HepG2 (cell line): ENCODE measurements around the gene TLDC2. TPM values are rescaled to one million over a fixed set of nuclear protein-coding genes. Genes with fewer than 3 reads are reported as not detected.

Experiments
- ATAC-seq: fragments of 200-7000 bp; cut with Tn5 transposase; 3 replicates; pipeline ENCODE4 v1.9.1; 2020; ENCODE audit warnings: mild to moderate bottlenecking, moderate library complexity
- BruUV-seq: library from RNA; stranded (reverse); fragments of 400-500 nt; replicated peaks from 2 replicates; lab custom pipeline; 2021; lab: Mats Ljungman, UMichigan
- CTCF ChIA-PET: fragments of 300-600 bp; formaldehyde crosslinking; extraction: SDS; loops from one replicate; lab custom pipeline; 2021; ENCODE audit warnings: low total read pairs, inconsistent platforms, low intra/inter-chr PET ratio; lab: Yijun Ruan, JAX
- POLR2A ChIA-PET: fragments of 350-600 bp; sonication (Branson Sonifier 250); formaldehyde crosslinking; loops from one replicate; lab custom pipeline; 2020; ENCODE audit warnings: antibody characterized with exemption, inconsistent platforms; lab: Yijun Ruan, JAX
- DNase-seq: peaks from one replicate; pipeline ENCODE4 v3.0.0-alpha.2; 2015; ENCODE audit warnings: low spot score
- FAIRE-seq: peaks from 3 replicates; lab custom pipeline; 2011; peaks lifted over from hg19 to GRCh38; lab: Jason Lieb, UNC
- H2AFZ ChIP-seq: one replicate; pipeline ENCODE4 v1.6.1; 2011; ENCODE audit warnings: low read length, inconsistent platforms
- H3K27ac ChIP-seq: fragments of 300-600 bp; 3 replicates; pipeline ENCODE4 v1.8.0; 2011; ENCODE audit warnings: mixed run types, mild to moderate bottlenecking, mixed read lengths, low read length, inconsistent platforms; ENCODE audit not compliant: insufficient read depth; ENCODE audit errors: extremely low read length
- H3K27me3 ChIP-seq, 2 experiments: fragments of 200-600 bp in 1 of 2; 2 replicates in 1 of 2; 3 replicates in 1 of 2; pipeline versions ENCODE4 v1.6.0 to v1.8.0; 2011; ENCODE audit warnings: low read length in 2 of 2, mild to moderate bottlenecking in 2 of 2, moderate library complexity in 2 of 2, inconsistent platforms in 1 of 2; ENCODE audit not compliant: insufficient read depth in 2 of 2, control insufficient read depth in 1 of 2
- H3K36me3 ChIP-seq, 2 experiments: fragments of 200-600 bp in 1 of 2; replicated peaks in 1 of 2; 2 replicates in 1 of 2; 3 replicates in 1 of 2; pipeline versions ENCODE4 v1.5.1 to v1.8.0; 2011; ENCODE audit warnings: low read length in 2 of 2, inconsistent platforms in 1 of 2; ENCODE audit not compliant: insufficient read depth in 2 of 2, control insufficient read depth in 1 of 2
- H3K4me1 ChIP-seq: 2 replicates; pipeline ENCODE4 v1.5.1; 2012; ENCODE audit warnings: low read length, inconsistent platforms; ENCODE audit not compliant: insufficient read depth
- H3K4me2 ChIP-seq: 2 replicates; pipeline ENCODE4 v1.6.0; 2011; ENCODE audit warnings: low read depth, low read length, inconsistent platforms
- H3K4me3 ChIP-seq, 3 experiments: fragments of 200-600 bp in 1 of 3; sonication (generic), shearing (Covaris generic) in 1 of 3; replicated peaks in 1 of 3; 2 replicates each; pipeline ENCODE4 v1.5.1; 2011 to 2016; ENCODE audit warnings: low read length in 3 of 3, inconsistent platforms in 2 of 3, low read depth in 2 of 3, mild to moderate bottlenecking in 2 of 3, control low read depth in 1 of 3, mixed read lengths in 1 of 3; ENCODE audit not compliant: insufficient read depth in 1 of 3
- H3K79me2 ChIP-seq: one replicate; pipeline ENCODE4 v1.6.1; 2011; ENCODE audit warnings: low read length, inconsistent platforms; ENCODE audit not compliant: insufficient read depth
- H3K9ac ChIP-seq: 2 replicates; pipeline ENCODE4 v1.6.0; 2011; ENCODE audit warnings: mild to moderate bottlenecking, low read depth, low read length, inconsistent platforms; ENCODE audit not compliant: insufficient read depth
- H3K9me3 ChIP-seq: 2 replicates; pipeline ENCODE4 v1.5.1; 2012; ENCODE audit warnings: mild to moderate bottlenecking, low read length
- H4K20me1 ChIP-seq: 2 replicates; pipeline ENCODE4 v1.6.0; 2011; ENCODE audit warnings: inconsistent platforms, mild to moderate bottlenecking, low read length, moderate library complexity; ENCODE audit not compliant: insufficient read depth
- CHD4 ChIP-seq: fragments of 200-600 bp; sonication (generic); IDR thresholded peaks from 2 replicates; pipeline ENCODE4 v1.7.0; 2017; ENCODE audit warnings: mild to moderate bottlenecking, low read length, borderline replicate concordance
- GABPB1 ChIP-seq: IDR thresholded peaks from 2 replicates; pipeline ENCODE4 v1.6.1; 2016; ENCODE audit warnings: mild to moderate bottlenecking, missing genetic modification reagents, moderate library complexity, missing compliant biosample characterization
- MED13 ChIP-seq: sonication (generic); formaldehyde crosslinking; IDR thresholded peaks from 2 replicates; pipeline ENCODE4 v1.5.0; 2020; ENCODE audit warnings: missing genetic modification reagents
- NBN ChIP-seq: fragments of 450-650 bp; conservative IDR thresholded peaks from 2 replicates; pipeline ENCODE4 v1.6.1; 2017
- PTBP1 ChIP-seq: fragments of 200-400 bp; formaldehyde crosslinking; IDR thresholded peaks from 2 replicates; pipeline ENCODE4 v1.6.1; 2018; ENCODE audit warnings: low read length, low read depth; ENCODE audit not compliant: poor library complexity, severe bottlenecking
- TEAD3 ChIP-seq: optimal IDR thresholded peaks from 2 replicates; pipeline ENCODE3; 2016; ENCODE audit warnings: borderline replicate concordance
- ZNF343 ChIP-seq: sonication (generic); formaldehyde crosslinking; IDR thresholded peaks from 2 replicates; pipeline ENCODE4 v1.4.0; 2020; ENCODE audit warnings: mild to moderate bottlenecking, missing genetic modification reagents
- ZNF432 ChIP-seq: sonication (generic); formaldehyde crosslinking; IDR thresholded peaks from 2 replicates; pipeline ENCODE4 v1.5.0; 2020; ENCODE audit warnings: missing genetic modification reagents, mild to moderate bottlenecking, borderline replicate concordance
- WGBS: methylation state at CpG from one replicate; pipeline ENCODE4 v1.1.6; 2017; ENCODE audit warnings: low lambda C conversion rate; 5-methylcytosine and 5-hydroxymethylcytosine counted together
- in situ Hi-C: cut with HindIII; loops from 2 replicates; pipeline ENCODE4 v1.10.0; 2017; ENCODE audit warnings: low pct_unique_long_range_greater_than_20kb; ENCODE audit not compliant: extremely low pct_ligation_motif_present
- intact Hi-C: fragments of 100-400 bp; cut with micrococcal nuclease; formaldehyde crosslinking; loops from one replicate; pipeline ENCODE4 v1.10.0; 2022; ENCODE audit not compliant: unreplicated experiment
- polyA plus RNA-seq, 8 experiments: library from polyadenylated mRNA; depleted of rRNA in 3 of 8; stranded (reverse) in 7 of 8; unstranded in 1 of 8; fragments of >200 nt; fragmentation: Illumina TruSeq in 4 of 8; extraction: Trizol in 4 of 8; gene quantifications; 2 replicates each; pipeline versions ENCODE4 v1.2.1 to v1.2.3, GENCODE V29; 2011 to 2016; ENCODE audit warnings: low read depth in 4 of 8, missing spikeins in 1 of 8, mixed read lengths in 1 of 8; ENCODE audit not compliant: insufficient read depth in 1 of 8
- total RNA-seq, 5 experiments: library from RNA; depleted of rRNA; stranded (reverse); fragments of >200 nt; fragmentation: Illumina TruSeq; extraction: Trizol; gene quantifications; 2 replicates each; pipeline ENCODE4 v1.2.3, GENCODE V29; 2016; ENCODE audit warnings: low read depth in 1 of 5
- TF ChIP-seq, protein P1 (sequence below): sonication (generic); formaldehyde crosslinking; IDR thresholded peaks from 2 replicates; pipeline ENCODE4 v1.5.0; 2020; ENCODE audit warnings: missing genetic modification reagents, mild to moderate bottlenecking, borderline replicate concordance
- TF ChIP-seq, protein P2 (sequence below): sonication (generic); formaldehyde crosslinking; IDR thresholded peaks from 2 replicates; pipeline ENCODE4 v1.5.1; 2020; ENCODE audit warnings: missing genetic modification reagents, mild to moderate bottlenecking, borderline replicate concordance

TLDC2 gene
- total and polyA plus RNA-seq, 2 of the 13 experiments (the other 11 are each of a cell fraction or from before 2014, with no cell fraction given): 1.5 to 1.6 TPM

DNA sequence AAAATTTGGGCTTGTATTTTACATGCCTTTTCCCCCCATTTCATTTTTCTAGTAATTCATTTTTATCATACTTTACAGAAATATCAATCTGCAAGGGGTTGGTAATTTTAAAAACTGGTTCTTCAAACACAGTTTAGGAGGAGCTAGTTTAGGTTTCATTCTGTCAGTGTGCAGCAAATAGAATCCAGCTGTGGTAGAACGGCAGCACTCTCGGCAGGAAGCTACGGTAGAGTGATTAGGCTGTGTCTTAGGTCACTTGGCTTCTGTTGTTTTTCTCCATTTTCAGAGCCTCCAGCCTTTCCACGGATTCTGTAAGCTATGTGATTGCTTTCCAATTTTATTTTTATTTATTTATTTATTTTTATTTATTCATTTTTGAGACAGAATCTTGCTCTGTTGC, 32.7 kb downstream of the TLDC2 start:
- FAIRE-seq (no peak), DNase-seq (no peak), ATAC-seq (no peak)
- CTCF ChIA-PET: no interaction called here
- Histone ChIP-seq H3K27ac (no peak overlapping the region), H3K36me3 (peaks cover 4 to 17% of the 10 kb centered on the region in 2 experiments; a peak in 4 of 5 replicates), H4K20me1 (no peaks in the 10 kb centered on the region), H3K4me2 (no peak overlapping the region), H2AFZ (no peak overlapping the region), H3K4me3 (no peak overlapping the region), H3K9me3 (no peaks in the 10 kb centered on the region), H3K4me1 (0 out of 2 replicates have a peak, but pooled peaks cover 4% of the 10 kb centered on the region), H3K27me3 (no peaks in the 10 kb centered on the region), H3K9ac (no peak overlapping the region), H3K79me2 (no peaks in the 10 kb centered on the region)
- in situ Hi-C loops: no loop called here
- POLR2A ChIA-PET: no interaction called here
- intact Hi-C loops: no loop called here
- WGBS: 95% methylated on average over 4 of the region's 4 CpGs
- BruUV-seq: no TSS peak
- TF ChIP-seq GABPB1 (CRISPR knock-in tag) (no peak), ZNF432 (CRISPR knock-in tag) (no peak), MED13 (CRISPR knock-in tag) (no peak), ZNF343 (CRISPR knock-in tag) (no peak), TEAD3 (CRISPR knock-in tag) (no peak), NBN (no peak), PTBP1 (no peak), CHD4 (no peak)
- TF ChIP-seq, protein P1, sequence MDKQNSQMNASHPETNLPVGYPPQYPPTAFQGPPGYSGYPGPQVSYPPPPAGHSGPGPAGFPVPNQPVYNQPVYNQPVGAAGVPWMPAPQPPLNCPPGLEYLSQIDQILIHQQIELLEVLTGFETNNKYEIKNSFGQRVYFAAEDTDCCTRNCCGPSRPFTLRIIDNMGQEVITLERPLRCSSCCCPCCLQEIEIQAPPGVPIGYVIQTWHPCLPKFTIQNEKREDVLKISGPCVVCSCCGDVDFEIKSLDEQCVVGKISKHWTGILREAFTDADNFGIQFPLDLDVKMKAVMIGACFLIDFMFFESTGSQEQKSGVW (CRISPR knock-in tag): no peak
- TF ChIP-seq, protein P2, sequence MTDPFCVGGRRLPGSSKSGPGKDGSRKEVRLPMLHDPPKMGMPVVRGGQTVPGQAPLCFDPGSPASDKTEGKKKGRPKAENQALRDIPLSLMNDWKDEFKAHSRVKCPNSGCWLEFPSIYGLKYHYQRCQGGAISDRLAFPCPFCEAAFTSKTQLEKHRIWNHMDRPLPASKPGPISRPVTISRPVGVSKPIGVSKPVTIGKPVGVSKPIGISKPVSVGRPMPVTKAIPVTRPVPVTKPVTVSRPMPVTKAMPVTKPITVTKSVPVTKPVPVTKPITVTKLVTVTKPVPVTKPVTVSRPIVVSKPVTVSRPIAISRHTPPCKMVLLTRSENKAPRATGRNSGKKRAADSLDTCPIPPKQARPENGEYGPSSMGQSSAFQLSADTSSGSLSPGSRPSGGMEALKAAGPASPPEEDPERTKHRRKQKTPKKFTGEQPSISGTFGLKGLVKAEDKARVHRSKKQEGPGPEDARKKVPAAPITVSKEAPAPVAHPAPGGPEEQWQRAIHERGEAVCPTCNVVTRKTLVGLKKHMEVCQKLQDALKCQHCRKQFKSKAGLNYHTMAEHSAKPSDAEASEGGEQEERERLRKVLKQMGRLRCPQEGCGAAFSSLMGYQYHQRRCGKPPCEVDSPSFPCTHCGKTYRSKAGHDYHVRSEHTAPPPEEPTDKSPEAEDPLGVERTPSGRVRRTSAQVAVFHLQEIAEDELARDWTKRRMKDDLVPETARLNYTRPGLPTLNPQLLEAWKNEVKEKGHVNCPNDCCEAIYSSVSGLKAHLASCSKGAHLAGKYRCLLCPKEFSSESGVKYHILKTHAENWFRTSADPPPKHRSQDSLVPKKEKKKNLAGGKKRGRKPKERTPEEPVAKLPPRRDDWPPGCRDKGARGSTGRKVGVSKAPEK (CRISPR knock-in tag): no peak
